Vagina (tissue), 2 donors: Measurements from ENCODE around the gene SLC7A6OS.

ENCODE experiments used
- POLR2A ChIP-seq, 2 donors: fragments of 450-650 bp; IDR thresholded peaks; one replicate each; pipeline ENCODE4 v1.6.1; 2017; ENCODE audit warnings: antibody characterized with exemption in 2 of 2, mild to moderate bottlenecking in 2 of 2, moderate library complexity in 2 of 2
- POLR2AphosphoS5 ChIP-seq, 2 donors: sonication (generic); formaldehyde crosslinking; IDR thresholded peaks; one replicate each; pipeline ENCODE4 v1.9.0; 2017; ENCODE audit warnings: antibody characterized with exemption in 2 of 2, mild to moderate bottlenecking in 2 of 2, low read depth in 1 of 2; ENCODE audit not compliant: insufficient read depth in 1 of 2
- TF ChIP-seq, protein P1 (sequence below), 3 experiments: fragments of 450-650 bp in 2 of 3; fragments of 200-600 bp in 1 of 3; sonication (generic) in 1 of 3; IDR thresholded peaks; one replicate each; pipeline ENCODE4 v1.5.1; 2017 to 2019; ENCODE audit warnings: antibody characterized with exemption in 3 of 3, mild to moderate bottlenecking in 2 of 3, moderate library complexity in 2 of 3

DNA sequence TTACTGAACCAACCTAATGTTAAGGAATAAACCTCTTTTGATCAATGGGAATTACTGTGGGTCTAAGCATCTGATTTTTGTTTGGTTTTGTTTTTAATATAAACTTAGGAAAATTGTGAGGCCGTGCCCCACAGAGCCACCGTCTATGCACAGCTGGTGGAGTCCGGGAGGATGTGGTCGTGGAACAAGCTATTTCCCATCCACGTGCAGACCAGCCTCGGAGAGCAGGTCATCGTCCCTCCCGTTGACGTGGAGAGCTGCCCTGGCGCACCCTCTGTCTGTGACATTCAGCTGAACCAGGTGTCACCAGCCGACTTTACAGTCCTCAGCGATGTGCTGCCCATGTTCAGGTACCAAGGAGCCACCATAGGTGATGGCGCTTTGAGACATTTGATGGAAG lies 28.5 kb upstream of the SLC7A6OS start:
- TF ChIP-seq, protein P1, sequence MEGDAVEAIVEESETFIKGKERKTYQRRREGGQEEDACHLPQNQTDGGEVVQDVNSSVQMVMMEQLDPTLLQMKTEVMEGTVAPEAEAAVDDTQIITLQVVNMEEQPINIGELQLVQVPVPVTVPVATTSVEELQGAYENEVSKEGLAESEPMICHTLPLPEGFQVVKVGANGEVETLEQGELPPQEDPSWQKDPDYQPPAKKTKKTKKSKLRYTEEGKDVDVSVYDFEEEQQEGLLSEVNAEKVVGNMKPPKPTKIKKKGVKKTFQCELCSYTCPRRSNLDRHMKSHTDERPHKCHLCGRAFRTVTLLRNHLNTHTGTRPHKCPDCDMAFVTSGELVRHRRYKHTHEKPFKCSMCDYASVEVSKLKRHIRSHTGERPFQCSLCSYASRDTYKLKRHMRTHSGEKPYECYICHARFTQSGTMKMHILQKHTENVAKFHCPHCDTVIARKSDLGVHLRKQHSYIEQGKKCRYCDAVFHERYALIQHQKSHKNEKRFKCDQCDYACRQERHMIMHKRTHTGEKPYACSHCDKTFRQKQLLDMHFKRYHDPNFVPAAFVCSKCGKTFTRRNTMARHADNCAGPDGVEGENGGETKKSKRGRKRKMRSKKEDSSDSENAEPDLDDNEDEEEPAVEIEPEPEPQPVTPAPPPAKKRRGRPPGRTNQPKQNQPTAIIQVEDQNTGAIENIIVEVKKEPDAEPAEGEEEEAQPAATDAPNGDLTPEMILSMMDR (IDR thresholded peaks at IDR 0.05) = no peak
- TF ChIP-seq POLR2A (IDR thresholded peaks at IDR 0.05) = no peak
- no peak for TF ChIP-seq POLR2AphosphoS5 (IDR thresholded peaks at IDR 0.05; ENCODE audit: insufficient read depth in 1 of 2, low read depth in 1 of 2)
